Neuronal stem cell (in vitro differentiated cells): Measurements from ENCODE around the gene NEUROD2.

Experiments used
- DNase-seq: peaks from one replicate; pipeline ENCODE4 v3.0.0-alpha.2; 2013; ENCODE audit warnings: low spot score
- H2AFZ ChIP-seq: one replicate; pipeline ENCODE4 v1.6.1; 2013; ENCODE audit warnings: mild to moderate bottlenecking, low read length, inconsistent platforms
- H2AK5ac ChIP-seq: 2 replicates; pipeline ENCODE4 v1.6.1; 2013; ENCODE audit warnings: low read depth, mild to moderate bottlenecking, inconsistent platforms, low read length, moderate library complexity, mixed read lengths
- H2BK120ac ChIP-seq: 2 replicates; pipeline ENCODE4 v1.6.1; 2013; ENCODE audit warnings: low read depth, mild to moderate bottlenecking, inconsistent platforms, low read length, moderate library complexity, mixed read lengths
- H2BK12ac ChIP-seq: one replicate; pipeline ENCODE4 v1.6.1; 2013; ENCODE audit warnings: low read length, inconsistent platforms
- H2BK15ac ChIP-seq: 2 replicates; pipeline ENCODE4 v1.6.1; 2013; ENCODE audit warnings: mild to moderate bottlenecking, low read length, inconsistent platforms, mixed read lengths
- H2BK5ac ChIP-seq: one replicate; pipeline ENCODE4 v1.6.1; 2013; ENCODE audit warnings: inconsistent platforms, mild to moderate bottlenecking, low read length, moderate library complexity
- H3K14ac ChIP-seq: one replicate; pipeline ENCODE4 v1.6.1; 2013; ENCODE audit warnings: low read length, inconsistent platforms
- H3K18ac ChIP-seq: 2 replicates; pipeline ENCODE4 v1.6.1; 2013; ENCODE audit warnings: low read length, inconsistent platforms
- H3K23ac ChIP-seq: 2 replicates; pipeline ENCODE4 v1.6.1; 2013; ENCODE audit warnings: low read depth, mild to moderate bottlenecking, mixed read lengths, low read length, inconsistent platforms; ENCODE audit not compliant: poor library complexity
- H3K27ac ChIP-seq: replicated peaks from 3 replicates; pipeline ENCODE4 v1.5.1; 2013; ENCODE audit warnings: low read length, inconsistent platforms
- H3K27me3 ChIP-seq, 3 experiments: 2 replicates each; pipeline ENCODE4 v1.6.1; 2013; ENCODE audit warnings: low read length in 3 of 3, mild to moderate bottlenecking in 2 of 3, inconsistent platforms in 1 of 3, low read depth in 1 of 3, mixed read lengths in 1 of 3, moderate library complexity in 1 of 3; ENCODE audit not compliant: control insufficient read depth in 3 of 3, insufficient read depth in 3 of 3
- H3K36me3 ChIP-seq, 2 donors: replicated peaks in 1 of 2; 2 replicates each; pipeline ENCODE4 v1.6.1; 2013; ENCODE audit warnings: low read length in 2 of 2; ENCODE audit not compliant: control insufficient read depth in 2 of 2, insufficient read depth in 2 of 2
- H3K4ac ChIP-seq: 2 replicates; pipeline ENCODE4 v1.6.1; 2013; ENCODE audit warnings: inconsistent platforms, mild to moderate bottlenecking, low read length, moderate library complexity
- H3K4me1 ChIP-seq, 2 donors: 1 replicate in 1 of 2; 2 replicates in 1 of 2; pipeline ENCODE4 v1.6.1; 2013; ENCODE audit warnings: low read length in 2 of 2, low read depth in 1 of 2; ENCODE audit not compliant: control insufficient read depth in 2 of 2, insufficient read depth in 1 of 2
- H3K4me2 ChIP-seq: one replicate; pipeline ENCODE4 v1.6.1; 2013; ENCODE audit warnings: mild to moderate bottlenecking, low read length, inconsistent platforms; ENCODE audit not compliant: insufficient read depth, poor library complexity, severe bottlenecking
- H3K4me3 ChIP-seq, 2 donors: 2 replicates each; pipeline ENCODE4 v1.5.1; 2013; ENCODE audit warnings: low read length in 2 of 2, mild to moderate bottlenecking in 2 of 2, inconsistent platforms in 1 of 2, moderate library complexity in 1 of 2
- H3K79me1 ChIP-seq: one replicate; pipeline ENCODE4 v1.6.1; 2013; ENCODE audit warnings: low read depth, mild to moderate bottlenecking, inconsistent platforms, low read length, moderate library complexity
- H3K9ac ChIP-seq: one replicate; pipeline ENCODE4 v1.6.1; 2013; ENCODE audit warnings: mild to moderate bottlenecking, low read depth, low read length, inconsistent platforms; ENCODE audit not compliant: poor library complexity
- H3K9me3 ChIP-seq, 2 donors: replicated peaks in 1 of 2; 2 replicates each; pipeline versions ENCODE3 to v1.6.1; 2013; ENCODE audit warnings: low read length in 2 of 2, mild to moderate bottlenecking in 2 of 2, inconsistent platforms in 1 of 2, low read depth in 1 of 2, mixed read lengths in 1 of 2, moderate library complexity in 1 of 2; ENCODE audit not compliant: control insufficient read depth in 2 of 2, insufficient read depth in 1 of 2
- H4K8ac ChIP-seq: one replicate; pipeline ENCODE4 v1.6.1; 2013; ENCODE audit warnings: low read depth, mild to moderate bottlenecking, inconsistent platforms, low read length, moderate library complexity
- H4K91ac ChIP-seq: one replicate; pipeline ENCODE4 v1.6.1; 2013; ENCODE audit warnings: low read length, low read depth, mild to moderate bottlenecking, inconsistent platforms; ENCODE audit not compliant: poor library complexity
- WGBS, 2 donors: extraction: QIAGEN DNeasy Blood & Tissue Kit; methylation state at CpG; one replicate each; pipeline ENCODE4 v1.1.7; 2013; ENCODE audit warnings: missing lambda C conversion rate in 2 of 2, mixed read lengths in 1 of 2; ENCODE audit not compliant: insufficient read length in 2 of 2, insufficient replicate concordance in 1 of 2; ENCODE audit errors: extremely low coverage in 2 of 2; 5-methylcytosine and 5-hydroxymethylcytosine counted together

NEUROD2 gene

GRCh38 chr17:39621523-39622379 lies 14.0 kb upstream of the NEUROD2 start:
- Histone ChIP-seq H3K23ac (no peak overlapping the region), H3K4me2 (no peak overlapping the region), H3K14ac (no peak overlapping the region), H2AFZ (peak overlapping the region; percentile 77), H3K18ac (no peak overlapping the region), H2BK5ac (no peak overlapping the region), H3K27me3 (peaks cover 10 to 73% (median 54%) of the 10 kb centered on the region in 3 experiments), H3K27ac (no peak overlapping the region), H3K9me3 (no peaks in the 10 kb centered on the region), H3K4ac (no peak overlapping the region), H3K36me3 (no peaks in the 10 kb centered on the region), H4K91ac (no peak overlapping the region), H2BK120ac (no peak overlapping the region), H3K9ac (no peak overlapping the region), H3K4me3 (no peak overlapping the region), H3K4me1 (peaks cover 9 to 12% of the 10 kb centered on the region in 2 donors), H2BK15ac (no peak overlapping the region), H3K79me1 (no peaks in the 10 kb centered on the region), H2AK5ac (no peak overlapping the region), H2BK12ac (no peak overlapping the region), H4K8ac (no peak overlapping the region)
- peak; percentile 90 for DNase-seq
- no CpG with 5 or more reads among the region's 26 CpGs for WGBS, 2 donors

DNA sequence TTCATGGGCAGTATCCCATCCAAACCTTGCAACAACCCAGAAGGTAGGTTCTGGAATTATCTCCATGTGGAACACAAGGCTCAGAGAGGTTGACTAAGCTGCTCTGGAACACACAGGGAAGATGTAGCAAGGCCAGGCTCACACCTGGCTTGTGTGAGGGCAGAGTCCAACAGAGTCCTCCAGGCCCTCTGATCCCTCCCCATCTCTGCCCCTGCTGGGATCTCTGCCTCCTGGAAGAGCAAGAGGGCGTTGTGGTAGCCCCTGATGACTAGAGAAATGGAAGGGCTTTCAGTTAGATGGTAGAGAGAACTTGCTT lies 12.0 kb upstream of the NEUROD2 start:
- DNase-seq: no peak
- Histone ChIP-seq H4K91ac (no peak overlapping the region), H2AFZ (no peak overlapping the region), H3K27ac (no peak overlapping the region), H3K18ac (no peak overlapping the region), H3K79me1 (no peaks in the 10 kb centered on the region), H3K4me3 (no peak overlapping the region), H3K14ac (no peak overlapping the region), H2BK5ac (no peak overlapping the region), H3K9ac (no peak overlapping the region), H3K9me3 (no peaks in the 10 kb centered on the region), H3K4me2 (no peak overlapping the region), H3K4me1 (peaks cover 4 to 7% of the 10 kb centered on the region in 2 donors), H2BK12ac (no peak overlapping the region), H2BK120ac (no peak overlapping the region), H3K23ac (no peak overlapping the region), H3K4ac (no peak overlapping the region), H3K27me3 (peaks cover 10 to 68% (median 48%) of the 10 kb centered on the region in 3 experiments), H2BK15ac (no peak overlapping the region), H3K36me3 (no peaks in the 10 kb centered on the region), H4K8ac (no peak overlapping the region), H2AK5ac (no peak overlapping the region)
- WGBS, 2 donors: no CpG with 5 or more reads among the region's 1 CpG

DNA sequence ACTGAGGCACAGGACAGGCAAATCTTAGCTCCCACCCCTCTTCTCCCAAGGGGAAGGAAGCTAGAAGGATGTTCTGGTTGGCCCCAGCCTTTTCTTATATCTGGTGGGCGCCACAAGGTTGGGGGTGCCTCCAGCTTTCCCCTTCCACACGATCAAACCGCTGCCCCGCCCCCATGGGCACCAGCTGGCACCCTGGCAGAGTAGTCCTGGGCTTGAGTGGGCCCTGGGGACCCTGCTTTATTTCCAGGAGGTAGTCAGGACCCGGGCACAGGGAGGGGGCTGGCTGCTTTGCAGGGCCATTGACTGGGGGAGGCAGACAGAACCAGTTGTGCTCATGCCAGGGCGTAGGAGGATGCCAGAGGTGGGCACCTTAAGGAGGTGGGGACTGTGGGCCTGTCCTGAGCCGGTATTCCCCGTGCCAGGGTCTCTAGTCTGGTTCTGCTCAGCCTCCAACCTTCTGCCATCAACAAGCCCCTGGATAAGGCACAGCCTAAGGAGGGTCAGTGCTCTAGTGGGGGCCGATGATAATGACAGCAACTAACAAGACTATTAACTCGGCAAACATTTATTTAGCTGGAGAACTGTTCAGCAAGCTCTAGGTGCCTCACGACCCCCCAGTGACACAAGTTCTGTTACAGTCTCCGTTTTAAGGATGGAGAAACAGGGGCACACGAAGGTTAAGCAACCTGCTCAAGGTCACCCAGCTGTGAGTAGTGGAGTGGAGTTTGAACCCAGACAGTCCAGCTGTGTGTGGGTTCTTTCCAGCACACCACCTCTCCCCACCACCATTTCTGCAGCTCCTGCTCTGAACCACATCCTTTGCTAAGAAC lies 11.5 kb upstream of the NEUROD2 start:
- H2BK5ac ChIP-seq: no peak overlapping the region
- H2AK5ac ChIP-seq: peak overlapping the region; percentile 63
- peak overlapping the region; percentile 78 for H3K4me2 ChIP-seq
- no peaks in the 10 kb centered on the region for H3K9me3 ChIP-seq
- H3K27me3 ChIP-seq: peaks cover 10 to 69% (median 47%) of the 10 kb centered on the region in 3 experiments
- no peak overlapping the region for H3K18ac ChIP-seq
- no peak overlapping the region for H2BK120ac ChIP-seq
- no peaks in the 10 kb centered on the region for H3K36me3 ChIP-seq
- no peak overlapping the region for H3K23ac ChIP-seq
- no peaks in the 10 kb centered on the region for H3K79me1 ChIP-seq
- H3K27ac ChIP-seq: no peak overlapping the region
- WGBS, 2 donors: no CpG with 5 or more reads among the region's 13 CpGs
- H2BK12ac ChIP-seq: no peak overlapping the region
- no peak overlapping the region for H4K8ac ChIP-seq
- H4K91ac ChIP-seq: no peak overlapping the region
- H2BK15ac ChIP-seq: no peak overlapping the region
- peaks cover 4 to 7% of the 10 kb centered on the region in 2 donors for H3K4me1 ChIP-seq
- H3K4ac ChIP-seq: no peak overlapping the region
- no peak for DNase-seq
- no peak overlapping the region for H3K14ac ChIP-seq
- no peak overlapping the region for H3K9ac ChIP-seq
- peak overlapping the region; percentile 87 for H2AFZ ChIP-seq
- peak overlapping the region; percentile 8 to 43 for H3K4me3 ChIP-seq
